GM15510 (cell line): Measurements from ENCODE around the gene DLGAP4.

Experiments
- POLR2A ChIP-seq: IDR thresholded peaks from 3 replicates; pipeline ENCODE4 v1.6.1; 2011; ENCODE audit warnings: borderline replicate concordance; ENCODE audit not compliant: insufficient read length; ENCODE audit errors: extremely low read depth

DLGAP4 gene

GRCh38 chr20:36390269-36390668 lies 84.1 kb downstream of the DLGAP4 start:
- TF ChIP-seq POLR2A = no peak

DNA sequence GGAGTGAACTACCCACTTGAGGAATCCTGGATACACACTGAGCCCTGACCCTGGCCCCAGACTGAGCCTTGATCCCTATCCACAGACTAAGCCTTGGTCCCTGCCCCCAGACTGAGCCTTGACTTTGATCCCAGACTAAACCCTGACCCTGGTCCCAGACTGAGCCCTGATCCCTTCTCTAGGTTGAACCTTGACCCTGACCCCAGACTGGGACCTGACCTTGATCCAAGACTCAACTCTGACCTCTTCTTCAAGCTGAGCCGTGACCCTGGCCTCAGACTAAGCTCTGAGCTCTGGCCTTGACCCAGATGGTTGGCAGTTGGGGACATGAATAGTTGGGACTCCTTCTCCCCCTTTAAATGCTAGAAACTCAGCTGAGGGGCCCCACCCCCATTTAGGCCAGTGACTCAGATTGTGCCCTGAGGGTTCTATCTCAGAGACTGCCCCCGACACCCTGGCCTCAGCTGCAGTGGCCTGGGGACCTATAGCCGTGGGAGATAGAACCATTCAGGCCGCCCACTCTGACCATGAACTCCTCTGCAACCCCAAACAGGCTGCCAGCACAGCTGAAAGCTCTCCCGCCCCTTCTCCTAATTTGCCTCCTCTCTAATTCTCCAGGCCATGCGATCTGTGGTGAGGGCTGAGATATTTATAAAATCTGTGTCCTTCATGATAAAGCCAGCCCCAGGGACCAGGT lies 84.7 kb downstream of the DLGAP4 start:
- no peak for TF ChIP-seq POLR2A

DNA sequence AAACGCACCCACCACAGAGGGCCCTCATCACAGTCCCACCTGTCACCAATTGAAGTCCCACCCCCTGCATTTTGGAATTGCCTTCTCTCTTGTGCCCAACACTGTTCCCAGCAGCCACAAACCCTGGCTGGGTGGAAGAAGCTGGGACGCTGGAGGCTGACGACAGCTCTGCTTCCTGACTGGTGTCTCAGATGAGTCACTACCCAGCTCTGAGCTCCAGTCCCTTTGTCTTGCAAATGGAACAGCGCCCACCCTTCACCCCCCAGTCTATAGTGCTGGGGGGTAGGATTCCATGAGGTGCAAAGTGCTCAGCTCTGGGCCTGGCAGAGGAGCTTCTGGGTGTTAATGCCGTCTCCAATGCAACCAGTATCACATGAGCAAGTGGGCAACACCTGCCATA lies 85.3 kb downstream of the DLGAP4 start:
- no peak for TF ChIP-seq POLR2A

DNA sequence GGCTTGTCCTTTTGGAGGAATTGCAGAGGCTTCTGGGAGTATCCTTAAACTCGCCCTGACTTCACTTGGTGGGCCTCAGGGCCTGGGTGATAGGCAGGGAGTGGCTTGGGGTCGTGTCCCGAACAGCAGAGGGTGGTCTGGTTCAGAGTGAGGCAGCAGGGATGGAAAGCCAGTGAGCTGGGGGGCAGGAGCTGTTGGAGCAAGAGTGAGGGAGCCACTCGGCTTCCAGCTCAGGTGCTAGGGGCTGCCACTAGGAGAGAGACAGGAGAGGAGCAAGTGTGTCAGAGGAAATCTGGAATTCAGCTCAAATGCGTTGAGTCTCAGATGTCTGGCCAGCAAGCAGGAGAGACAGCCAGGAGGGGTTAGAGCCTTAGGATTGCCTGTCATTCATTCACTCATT lies 85.8 kb downstream of the DLGAP4 start:
- TF ChIP-seq POLR2A = no peak

GRCh38 chr20:36392989-36393388 lies 86.8 kb downstream of the DLGAP4 start:
- TF ChIP-seq POLR2A = no peak

- TF ChIP-seq POLR2A = no peak
Measured at GRCh38 chr20:36394340-36394965, 88.3 kb downstream of the DLGAP4 start.

DNA sequence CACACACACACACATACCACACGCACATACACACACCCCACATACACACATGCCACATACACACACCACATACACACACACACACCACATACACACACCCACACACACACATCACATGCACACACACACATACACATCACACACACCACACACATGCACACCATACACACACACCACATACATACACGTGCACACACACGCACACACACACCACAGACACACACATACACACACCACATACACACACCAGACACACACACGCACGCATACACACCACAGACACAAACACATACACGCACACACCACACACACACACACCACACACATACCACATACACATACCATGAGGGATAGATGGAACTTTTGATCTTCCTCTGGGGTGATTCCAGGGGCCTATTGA lies 90.2 kb downstream of the DLGAP4 start:
- TF ChIP-seq POLR2A = no peak

GRCh38 chr20:36396847-36397630 lies 90.9 kb downstream of the DLGAP4 start:
- no peak for TF ChIP-seq POLR2A

- TF ChIP-seq POLR2A = no peak
Measured at GRCh38 chr20:36398515-36398914, 92.4 kb downstream of the DLGAP4 start.

- TF ChIP-seq POLR2A = no peak
Measured at GRCh38 chr20:36399147-36399968, 93.2 kb downstream of the DLGAP4 start.

GRCh38 chr20:36399969-36400545 lies 93.9 kb downstream of the DLGAP4 start:
- no peak for TF ChIP-seq POLR2A

DNA sequence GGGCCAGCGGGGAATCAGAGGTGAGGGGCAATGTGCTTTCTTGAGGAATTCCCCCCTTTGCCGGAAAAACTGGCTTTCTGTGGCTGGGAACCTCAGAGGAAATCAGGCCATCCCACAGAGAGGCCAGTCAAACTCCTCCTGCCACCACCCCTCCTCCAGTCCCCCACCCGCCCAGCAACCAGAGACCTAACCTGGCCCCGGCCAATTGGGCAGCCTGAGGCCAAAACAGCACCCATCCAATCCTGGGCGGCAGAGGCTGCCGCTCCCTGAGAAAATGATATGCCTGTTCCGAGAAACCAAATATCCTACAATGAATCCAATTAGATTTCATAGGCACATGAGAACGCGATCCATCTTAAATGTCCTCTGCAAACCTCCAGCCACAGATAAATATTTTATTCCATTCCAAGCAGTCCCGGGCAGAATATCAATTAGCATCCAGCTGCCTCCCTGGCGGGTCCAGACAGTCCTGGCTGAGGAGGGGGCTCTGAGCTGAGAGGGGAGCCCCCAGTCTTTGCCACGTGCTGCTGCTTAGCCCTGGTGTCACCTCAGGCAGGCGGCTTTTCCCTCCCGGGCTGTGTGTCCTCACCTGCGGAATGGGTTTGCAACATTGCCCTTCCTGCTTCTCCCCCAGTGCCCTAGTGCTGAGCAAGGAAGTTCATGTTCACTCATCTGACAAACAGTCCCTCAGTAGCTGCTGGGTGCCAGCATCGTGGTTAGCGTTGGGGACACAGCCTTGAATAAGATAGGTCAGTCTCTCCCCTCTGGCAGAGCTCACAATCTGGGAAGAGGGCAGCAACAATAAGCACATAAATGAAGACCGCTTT lies 95.0 kb downstream of the DLGAP4 start:
- TF ChIP-seq POLR2A = no peak

DNA sequence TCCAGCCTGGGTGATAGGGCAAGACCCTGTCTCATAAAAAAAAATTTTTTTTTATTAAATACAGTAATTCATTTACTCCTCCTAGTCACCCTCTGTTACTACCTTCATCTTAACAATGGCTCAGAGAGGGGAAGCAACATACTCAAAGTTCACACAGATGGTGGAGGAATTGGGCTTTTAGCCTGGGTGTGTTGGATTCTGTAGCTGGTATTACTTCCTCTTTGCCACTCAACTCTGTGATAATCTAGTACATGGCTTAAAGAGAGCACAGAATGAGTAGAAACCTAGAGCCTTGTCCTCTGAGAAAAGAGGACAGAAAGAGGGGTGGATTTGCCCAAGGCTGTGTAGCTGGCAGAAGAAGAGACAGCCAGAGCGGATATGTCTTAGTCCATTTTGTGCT lies 96.6 kb downstream of the DLGAP4 start:
- no peak for TF ChIP-seq POLR2A
